ENCODE data around the gene FZD2. TPM values are rescaled to one million over a fixed set of nuclear protein-coding genes. Genes with fewer than 3 reads are reported as not detected.
"Not testable (repeated sequence)": the region's sequence is repeated elsewhere in the genome, so short reads cannot be mapped to it uniquely, and the experiment has no call there.

FZD2 gene
- total RNA-seq (2014; rRNA removed; shearing (Covaris generic)) (13.4 and 21.4 TPM in 2 replicates), polyA plus RNA-seq (2016; fragmentation: Nextera tagmentation; extraction: Ambion mirVana) (6.3 and 7.1 TPM in 2 replicates)

DNA sequence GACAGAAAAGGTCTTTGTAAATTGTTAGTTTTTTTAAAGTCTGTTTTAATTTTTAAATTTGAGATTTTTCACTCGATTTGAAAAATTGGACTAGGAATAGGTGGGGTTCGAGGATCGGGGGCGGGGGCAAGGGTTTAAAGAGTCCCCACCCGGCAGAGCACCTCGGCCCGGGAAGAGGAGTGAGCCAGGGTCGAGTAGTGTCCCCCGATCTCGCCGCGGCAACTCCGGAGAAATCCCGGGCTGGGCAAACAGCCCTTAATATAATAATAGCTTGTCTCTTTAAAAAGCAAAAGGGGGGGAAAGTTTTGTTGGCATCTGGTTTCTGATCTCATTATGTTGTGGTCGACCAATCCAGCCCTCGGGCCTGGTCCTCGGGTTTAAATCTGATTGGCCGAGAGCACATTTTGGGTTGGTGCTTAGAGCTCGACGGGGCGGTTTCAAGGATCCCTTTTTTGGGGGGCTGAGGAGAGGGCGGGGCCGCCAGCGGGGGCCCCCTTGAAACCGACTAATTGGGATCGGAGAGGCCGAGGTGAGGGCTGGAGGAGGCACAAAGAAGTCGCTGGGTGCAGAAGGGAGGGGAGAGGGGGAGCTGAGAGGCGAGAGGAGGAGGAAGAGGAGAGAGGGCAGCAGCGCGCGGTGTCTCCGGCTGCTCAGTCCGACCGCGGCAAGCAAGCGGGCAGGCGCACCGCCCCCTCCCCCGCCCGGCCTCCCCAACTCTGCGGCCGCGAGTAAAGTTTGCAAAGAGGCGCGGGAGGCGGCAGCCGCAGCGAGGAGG, at the start of gene FZD2:
TSS of gene FZD2 (plus strand) at position 653 of the 775 bp plus-strand sequence. CDS start 205 bp downstream, outside the sequence.
- Histone ChIP-seq H3K27me3 (replicated peaks; ENCODE audit: insufficient read depth) (no peaks in the 10 kb centered on the region), H3K4me3 (peak within 1 kb of the TSS; percentile 90), H2AFZ (peak within 1 kb of the TSS; percentile 96), H3K9me2 (ENCODE audit: insufficient read depth) (no peaks in the 10 kb centered on the region), H3K79me2 (ENCODE audit: insufficient read depth) (peaks cover 29% of the 10 kb centered on the region), H3K4me2 (ENCODE audit: unreplicated experiment) (peak within 1 kb of the TSS; percentile 79), H4K20me1 (ENCODE audit: insufficient read depth) (no peaks in the 10 kb centered on the region), H3K9ac (peak within 1 kb of the TSS; percentile 89), H3K27ac (peak within 1 kb of the TSS; percentile 78), H3F3A (ENCODE audit: insufficient read depth) (no peaks in the 10 kb centered on the region), H3K4me1 (ENCODE audit: insufficient read depth) (peaks cover 24% of the 10 kb centered on the region), H3K9me3 (ENCODE audit: low read depth) (no peaks in the 10 kb centered on the region), H3K36me3 (ENCODE audit: low read depth) (no peaks in the 10 kb centered on the region)
- WGBS, 2 experiments (ENCODE audit: low coverage in 1 of 2, low lambda C conversion rate in 2 of 2, missing lambda C conversion rate in 2 of 2): 0% methylated on average over 30 to 45 of the region's 49 CpGs
- no peak for TF ChIP-seq EZH2 (IDR thresholded peaks at IDR 0.05; ENCODE audit: insufficient read depth, poor library complexity, severe bottlenecking)
- no peak for TF ChIP-seq EZH2phosphoT487 (IDR thresholded peaks at IDR 0.05; ENCODE audit: insufficient read depth, low read depth)
- DNase-seq: peak; percentile 97
- in situ Hi-C loops (cut with MboI): no loop called here

DNA sequence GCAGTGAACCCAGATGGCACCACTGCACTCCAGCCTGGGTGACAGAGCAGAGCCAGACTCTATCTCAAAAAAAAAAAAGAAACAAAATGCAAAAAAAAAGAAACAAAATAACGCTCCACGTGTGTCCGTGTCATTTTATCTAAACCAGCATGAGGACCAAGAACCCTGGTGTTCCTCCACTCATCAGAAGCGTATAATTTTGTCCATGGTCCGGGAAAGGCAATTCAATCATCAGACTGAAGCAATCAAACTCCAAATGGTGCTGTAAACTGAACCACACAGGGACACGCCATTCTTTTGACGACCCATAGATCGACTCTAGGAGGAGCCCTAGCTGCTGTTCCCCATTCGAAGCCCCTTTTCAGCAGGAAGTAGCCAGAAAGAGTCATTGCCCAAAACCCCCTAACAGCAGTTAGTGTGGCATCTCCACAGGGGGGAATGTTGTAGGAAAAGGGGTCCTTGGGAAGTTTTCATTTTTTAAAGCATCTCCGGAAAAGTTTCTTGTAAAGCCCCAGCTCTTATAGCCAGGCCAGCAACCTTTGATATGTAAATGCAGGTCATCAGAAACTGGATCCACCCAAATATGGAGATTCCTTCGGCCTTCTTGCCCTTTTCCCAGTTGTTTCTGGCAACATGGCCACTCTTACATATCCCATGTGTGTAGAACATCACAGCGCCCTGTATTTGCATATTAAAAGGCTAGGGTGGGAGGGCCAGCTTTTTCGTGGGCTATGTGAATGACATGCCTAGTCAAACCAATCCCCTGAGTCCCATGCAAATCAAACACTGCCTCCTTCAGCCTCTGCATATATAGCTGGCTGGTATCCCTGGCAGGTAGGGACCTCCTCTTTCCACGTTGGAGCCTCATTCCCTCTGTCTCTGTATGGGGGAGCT, 45.8 kb upstream of the FZD2 start:
- H3K36me3 ChIP-seq (ENCODE audit: low read depth); H3K4me2 ChIP-seq (ENCODE audit: unreplicated experiment); H3K9ac ChIP-seq; H3K4me3 ChIP-seq; H4K20me1 ChIP-seq (ENCODE audit: insufficient read depth); DNase-seq; H3K27me3 ChIP-seq (replicated peaks; ENCODE audit: insufficient read depth); H3K9me2 ChIP-seq (ENCODE audit: insufficient read depth); H3K9me3 ChIP-seq (ENCODE audit: low read depth); H3F3A ChIP-seq (ENCODE audit: insufficient read depth); H3K4me1 ChIP-seq (ENCODE audit: insufficient read depth); in situ Hi-C loops (cut with MboI); H3K79me2 ChIP-seq (ENCODE audit: insufficient read depth); H3K27ac ChIP-seq: not testable (repeated sequence)
- 47 to 53% methylated on average over 14 of the region's 14 CpGs for WGBS, 2 experiments (ENCODE audit: low coverage in 1 of 2, low lambda C conversion rate in 2 of 2, missing lambda C conversion rate in 2 of 2)
- peak overlapping the region; percentile 58; the same call in 1 of the 2 replicates for H2AFZ ChIP-seq

DNA sequence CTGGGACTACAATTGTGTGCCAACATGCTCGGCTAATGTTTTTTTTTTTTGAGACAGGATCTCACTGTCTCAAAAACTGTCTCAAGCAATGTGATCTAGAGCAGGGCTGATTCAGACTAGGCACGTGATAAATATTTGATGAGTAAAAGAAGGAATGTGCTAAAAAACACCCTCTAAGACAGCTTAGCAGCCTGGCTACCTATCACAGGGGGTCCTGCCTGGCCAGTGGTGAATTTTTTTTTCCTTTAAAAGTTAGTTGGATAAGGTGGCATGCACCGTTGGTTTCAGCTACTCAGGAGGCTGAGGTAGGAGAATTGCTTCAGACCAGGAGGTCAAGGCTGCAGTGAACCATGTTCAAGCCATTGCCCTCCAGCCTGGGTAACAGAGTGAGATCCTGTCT, 39.3 kb upstream of the FZD2 start:
- Histone ChIP-seq H3K9ac (no peak overlapping the region), H3K4me3 (no peak overlapping the region), H3K27me3 (replicated peaks; ENCODE audit: insufficient read depth) (no peaks in the 10 kb centered on the region), H4K20me1 (ENCODE audit: insufficient read depth) (no peaks in the 10 kb centered on the region), H3K4me1 (ENCODE audit: insufficient read depth) (peaks cover 6% of the 10 kb centered on the region; the same call in 1 of the 2 replicates), H3K9me3 (ENCODE audit: low read depth) (no peaks in the 10 kb centered on the region), H3K27ac (no peak overlapping the region), H3K4me2 (ENCODE audit: unreplicated experiment) (no peak overlapping the region), H3K36me3 (ENCODE audit: low read depth) (no peaks in the 10 kb centered on the region), H3K79me2 (ENCODE audit: insufficient read depth) (no peaks in the 10 kb centered on the region), H3K9me2 (ENCODE audit: insufficient read depth) (no peaks in the 10 kb centered on the region), H3F3A (ENCODE audit: insufficient read depth) (no peaks in the 10 kb centered on the region), H2AFZ (0 out of 2 replicates have a peak overlapping the region, but pooled peaks have one; percentile 15)
- no peak for TF ChIP-seq EZH2 (IDR thresholded peaks at IDR 0.05; ENCODE audit: insufficient read depth, poor library complexity, severe bottlenecking)
- no peak for TF ChIP-seq EZH2phosphoT487 (IDR thresholded peaks at IDR 0.05; ENCODE audit: insufficient read depth, low read depth)
- DNase-seq: peak; percentile 70
- in situ Hi-C loops (cut with MboI): no loop called here
- WGBS, 2 experiments (ENCODE audit: low coverage in 1 of 2, low lambda C conversion rate in 2 of 2, missing lambda C conversion rate in 2 of 2): 25 to 29% methylated on average over 3 of the region's 3 CpGs

DNA sequence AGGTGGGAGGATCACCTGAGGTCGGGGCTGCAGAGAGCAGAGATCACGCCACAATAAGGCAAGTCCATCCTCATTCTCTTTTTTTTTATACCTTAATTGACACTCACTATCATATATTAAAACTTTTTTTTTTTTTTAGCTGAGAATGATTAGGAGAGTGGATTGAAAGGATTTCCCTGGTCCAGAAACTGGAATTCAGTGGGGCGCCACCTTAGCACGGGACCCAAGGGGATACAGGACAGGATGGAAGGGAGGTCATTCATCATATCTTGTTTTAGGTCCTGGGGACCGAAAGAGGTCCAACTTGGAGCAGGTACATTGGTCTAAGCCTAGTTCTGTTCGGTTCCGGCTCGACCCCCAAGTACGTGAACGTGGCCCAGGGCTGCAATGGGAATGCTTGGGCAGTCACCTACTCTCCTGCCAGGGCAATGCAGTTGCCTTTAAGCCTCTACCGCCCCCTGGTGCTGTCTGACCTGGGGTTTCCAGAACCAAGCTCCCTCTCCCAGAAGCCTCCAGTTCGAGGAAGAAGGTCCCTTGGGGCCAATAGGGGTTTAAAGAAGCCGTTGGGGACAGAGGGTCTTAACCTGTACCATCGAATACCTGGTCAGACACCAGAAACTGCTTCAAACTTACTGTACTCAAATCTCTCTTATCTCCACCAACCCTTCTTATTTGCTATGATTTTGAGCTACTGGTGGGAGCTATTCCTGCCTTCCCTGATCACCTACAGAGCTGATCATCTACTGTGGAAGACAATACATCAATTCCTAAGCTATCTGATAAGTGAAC, 34.2 kb upstream of the FZD2 start:
- Histone ChIP-seq H3K36me3 (ENCODE audit: low read depth) (no peaks in the 10 kb centered on the region), H3K79me2 (ENCODE audit: insufficient read depth) (no peaks in the 10 kb centered on the region), H4K20me1 (ENCODE audit: insufficient read depth) (no peaks in the 10 kb centered on the region), H3K4me2 (ENCODE audit: unreplicated experiment) (peak overlapping the region; percentile 20), H3K9me3 (ENCODE audit: low read depth) (no peaks in the 10 kb centered on the region), H3K27me3 (replicated peaks; ENCODE audit: insufficient read depth) (0 out of 2 replicates have a peak, but pooled peaks cover 2% of the 10 kb centered on the region), H3K4me3 (no peak overlapping the region), H3K27ac (no peak overlapping the region), H3K9me2 (ENCODE audit: insufficient read depth) (no peaks in the 10 kb centered on the region), H3K4me1 (ENCODE audit: insufficient read depth) (peaks cover 3% of the 10 kb centered on the region; the same call in 1 of the 2 replicates), H3F3A (ENCODE audit: insufficient read depth) (no peaks in the 10 kb centered on the region), H2AFZ (peak overlapping the region; percentile 96), H3K9ac (no peak overlapping the region)
- in situ Hi-C loops (cut with MboI): no loop called here
- TF ChIP-seq EZH2phosphoT487 (IDR thresholded peaks at IDR 0.05; ENCODE audit: insufficient read depth, low read depth) (no peak), EZH2 (IDR thresholded peaks at IDR 0.05; ENCODE audit: insufficient read depth, poor library complexity, severe bottlenecking) (no peak)
- peak; percentile 86 for DNase-seq
- 46 to 50% methylated on average over 14 of the region's 14 CpGs for WGBS, 2 experiments (ENCODE audit: low coverage in 1 of 2, low lambda C conversion rate in 2 of 2, missing lambda C conversion rate in 2 of 2)
